GM12878 (cell line): Measurements from ENCODE around the gene ANO3. TPM values are rescaled to one million over a fixed set of nuclear protein-coding genes. Genes with fewer than 3 reads are reported as not detected.

Experiments
- ATAC-seq: fragments of 200-7000 bp; cut with Tn5 transposase; 3 replicates; pipeline ENCODE4 v1.9.1; 2020; ENCODE audit warnings: mild to moderate bottlenecking, moderate library complexity
- BruUV-seq: library from RNA; stranded (reverse); fragments of 400-500 nt; replicated peaks from 2 replicates; lab custom pipeline; 2021; lab: Mats Ljungman, UMichigan
- CTCF ChIA-PET: fragments of 300-600 bp; sonication (Branson Sonifier 250); formaldehyde crosslinking; extraction: SDS; loops from one replicate; lab custom pipeline; 2021; ENCODE audit warnings: inconsistent platforms; lab: Yijun Ruan, JAX
- POLR2A ChIA-PET: fragments of 350-600 bp; formaldehyde crosslinking; extraction: SDS; loops from one replicate; lab custom pipeline; 2021; ENCODE audit warnings: inconsistent platforms; lab: Charles Lee
- RAD21 ChIA-PET: fragments of 300-600 bp; sonication (Branson Sonifier 250); formaldehyde crosslinking; loops from one replicate; lab custom pipeline; 2023; ENCODE audit warnings: antibody characterized with exemption; ENCODE audit not compliant: unreplicated experiment; lab: Charles Lee
- SMC1A ChIA-PET: fragments of 300-600 bp; sonication (Branson Sonifier 250); formaldehyde crosslinking; loops from one replicate; lab custom pipeline; 2023; ENCODE audit not compliant: unreplicated experiment, uncharacterized antibody; lab: Charles Lee
- DNase-seq: peaks from one replicate; pipeline ENCODE4 v3.0.0-alpha.2; 2011; ENCODE audit warnings: low read depth, low spot score
- FAIRE-seq: peaks from 3 replicates; lab custom pipeline; 2011; peaks lifted over from hg19 to GRCh38; lab: Jason Lieb, UNC
- H2AFZ ChIP-seq: 2 replicates; pipeline ENCODE4 v1.6.0; 2011; ENCODE audit warnings: low read depth, low read length, control low read depth; ENCODE audit not compliant: control insufficient read depth
- H3K27ac ChIP-seq: 2 replicates; pipeline ENCODE4 v1.5.1; 2011; ENCODE audit warnings: control low read depth; ENCODE audit not compliant: control insufficient read depth, insufficient read depth
- H3K27me3 ChIP-seq, 2 experiments: replicated peaks in 1 of 2; 2 replicates each; pipeline versions ENCODE4 v1.6.0 to v1.6.1; 2011; ENCODE audit warnings: low read length in 1 of 2; ENCODE audit not compliant: control insufficient read depth in 2 of 2, insufficient read depth in 2 of 2
- H3K36me3 ChIP-seq, 2 experiments: 2 replicates each; pipeline ENCODE4 v1.5.1; 2011; ENCODE audit warnings: low read length in 1 of 2; ENCODE audit not compliant: control insufficient read depth in 2 of 2, insufficient read depth in 2 of 2
- H3K4me1 ChIP-seq: 2 replicates; pipeline ENCODE4 v1.6.1; 2011; ENCODE audit warnings: mild to moderate bottlenecking, low read length, moderate library complexity, mixed read lengths; ENCODE audit not compliant: control insufficient read depth, insufficient read depth
- H3K4me2 ChIP-seq: 2 replicates; pipeline ENCODE4 v1.6.0; 2011; ENCODE audit warnings: control low read depth; ENCODE audit not compliant: control insufficient read depth, insufficient read depth
- H3K4me3 ChIP-seq: fragments of 200-600 bp; sonication (generic); 2 replicates; pipeline ENCODE4 v1.5.1; 2016
- H3K79me2 ChIP-seq: 2 replicates; pipeline ENCODE4 v1.6.0; 2011; ENCODE audit warnings: low read length; ENCODE audit not compliant: control insufficient read depth, insufficient read depth
- H3K9ac ChIP-seq: 2 replicates; pipeline ENCODE4 v1.8.0; 2011; ENCODE audit warnings: low read length, control low read depth, mixed read lengths; ENCODE audit not compliant: control insufficient read depth, insufficient read depth
- H3K9me3 ChIP-seq: replicated peaks from 3 replicates; pipeline ENCODE4 v1.5.1; 2011; ENCODE audit warnings: mild to moderate bottlenecking, low read length; ENCODE audit not compliant: control insufficient read depth, insufficient read depth
- H4K20me1 ChIP-seq: 2 replicates; pipeline ENCODE4 v1.6.0; 2011; ENCODE audit not compliant: control insufficient read depth, insufficient read depth
- ATF2 ChIP-seq: IDR thresholded peaks from 2 replicates; pipeline ENCODE4 v1.6.1; 2012; ENCODE audit warnings: low read length, inconsistent platforms
- CEBPZ ChIP-seq: fragments of 150-350 bp; IDR thresholded peaks from 2 replicates; pipeline ENCODE4 v1.6.1; 2016; ENCODE audit warnings: low read depth, low read length
- CREM ChIP-seq: IDR thresholded peaks from 2 replicates; pipeline ENCODE4 v1.6.1; 2014; ENCODE audit warnings: antibody characterized with exemption, low read depth
- CTCF ChIP-seq, 3 experiments: IDR thresholded peaks in 2 of 3; conservative IDR thresholded peaks in 1 of 3; 2 replicates each; pipeline ENCODE4 v1.5.1; 2011; ENCODE audit warnings: low read depth in 3 of 3, low read length in 3 of 3, mild to moderate bottlenecking in 3 of 3, control low read depth in 2 of 3, moderate library complexity in 2 of 3, inconsistent platforms in 1 of 3, mixed read lengths in 1 of 3; ENCODE audit not compliant: control insufficient read depth in 2 of 3, insufficient read depth in 1 of 3; ENCODE audit errors: extremely low read depth in 1 of 3
- E2F8 ChIP-seq: fragments of 450-650 bp; IDR thresholded peaks from 2 replicates; pipeline ENCODE4 v1.6.1; 2018; ENCODE audit warnings: mild to moderate bottlenecking, low read depth, moderate library complexity; ENCODE audit not compliant: partially characterized antibody
- EED ChIP-seq: sonication (generic); IDR thresholded peaks from 2 replicates; pipeline ENCODE4 v1.6.1; 2016; ENCODE audit warnings: antibody characterized with exemption, low read depth
- ELK1 ChIP-seq: IDR thresholded peaks from 2 replicates; pipeline ENCODE4 v1.6.1; 2012; ENCODE audit warnings: low read depth, low read length, improper control_type of control experiment
- KDM1A ChIP-seq: fragments of 200-600 bp; sonication (generic); IDR thresholded peaks from 2 replicates; pipeline ENCODE4 v1.6.1; 2016; ENCODE audit warnings: borderline replicate concordance
- MTA3 ChIP-seq: IDR thresholded peaks from 2 replicates; pipeline ENCODE4 v1.6.1; 2012; ENCODE audit warnings: low read length, inconsistent platforms, borderline replicate concordance
- NR2C2 ChIP-seq: IDR thresholded peaks from 2 replicates; pipeline ENCODE4 v1.6.1; 2011; ENCODE audit warnings: borderline replicate concordance, low read depth; ENCODE audit not compliant: control insufficient read depth, insufficient read length
- POLR2AphosphoS5 ChIP-seq: IDR thresholded peaks from 2 replicates; pipeline ENCODE4 v1.6.1; 2011; ENCODE audit warnings: mild to moderate bottlenecking, low read length, inconsistent platforms
- RFX5 ChIP-seq: IDR thresholded peaks from 2 replicates; pipeline ENCODE4 v1.6.1; 2011; ENCODE audit warnings: low read depth, low read length, improper control_type of control experiment
- SMARCA5 ChIP-seq: fragments of 450-650 bp; IDR thresholded peaks from 2 replicates; pipeline ENCODE4 v1.6.1; 2017; ENCODE audit warnings: mild to moderate bottlenecking
- TBL1XR1 ChIP-seq: IDR thresholded peaks from 2 replicates; pipeline ENCODE4 v1.6.1; 2012; ENCODE audit warnings: low read depth, low read length, improper control_type of control experiment
- YBX1 ChIP-seq: fragments of 450-650 bp; IDR thresholded peaks from 2 replicates; pipeline ENCODE4 v1.6.1; 2016; ENCODE audit warnings: antibody characterized with exemption
- WGBS: methylation state at CpG from one replicate; pipeline ENCODE4 v1.1.6; 2016; ENCODE audit warnings: low lambda C conversion rate; ENCODE audit not compliant: insufficient replicate concordance, insufficient coverage; ENCODE audit errors: missing lambda C conversion rate; 5-methylcytosine and 5-hydroxymethylcytosine counted together
- in situ Hi-C: fragments of 300-500 bp; cut with MboI; formaldehyde crosslinking; loops from 9 replicates; pipeline ENCODE4 v1.14.3; 2018; ENCODE audit warnings: mixed read lengths
- intact Hi-C: fragments of 100-400 bp; cut with micrococcal nuclease; formaldehyde crosslinking; loops from one replicate; pipeline ENCODE4 v1.14.2; 2022; ENCODE audit not compliant: unreplicated experiment
- polyA plus RNA-seq, 11 experiments: library from polyadenylated mRNA; depleted of rRNA in 4 of 11; unstranded in 6 of 11; stranded (reverse) in 5 of 11; fragments of >200 nt; fragmentation: Nextera tagmentation in 4 of 11; fragmentation: Illumina TruSeq in 1 of 11; extraction: Ambion mirVana in 4 of 11; extraction: Trizol in 1 of 11; gene quantifications; 1 replicate in 1 of 11; 2 replicates in 10 of 11; pipeline versions ENCODE4 v1.2.1 to v1.2.3, GENCODE V29; 2011 to 2016; ENCODE audit warnings: inconsistent platforms in 2 of 11, missing spikeins in 2 of 11, low read depth in 1 of 11
- total RNA-seq, 4 experiments: library from RNA; depleted of rRNA in 3 of 4; stranded (reverse); fragments of >200 nt in 3 of 4; fragmentation: Illumina TruSeq in 1 of 4; extraction: Trizol in 1 of 4; gene quantifications; 2 replicates each; pipeline versions ENCODE4 v1.2.1 to v1.2.3, GENCODE V29; 2013 to 2021

Gene ANO3
- total and polyA plus RNA-seq, 10 of the 15 experiments (the other 5 are each of a cell fraction or from before 2014, with no cell fraction given) = 0.13 to 5.9 (median 0.44) TPM

GRCh38 chr11:26704249-26704648, 372.3 kb downstream of the ANO3 start:
- 0% methylated on average over 1 of the region's 1 CpG for WGBS
- no peak for FAIRE-seq

More at GRCh38 chr11:26704249-26704648, 372.3 kb downstream of the ANO3 start:
- Histone ChIP-seq H3K9ac (no peak overlapping the region), H2AFZ (no peak overlapping the region), H3K27ac (no peak overlapping the region), H3K9me3 (no peaks in the 10 kb centered on the region), H4K20me1 (no peaks in the 10 kb centered on the region), H3K36me3 (no peaks in the 10 kb centered on the region), H3K4me2 (no peak overlapping the region), H3K27me3 (no peaks in the 10 kb centered on the region), H3K79me2 (no peaks in the 10 kb centered on the region), H3K4me1 (no peaks in the 10 kb centered on the region), H3K4me3 (no peak overlapping the region)
- DNase-seq (no peak), ATAC-seq (no peak)
- intact Hi-C loops = no loop called here
- in situ Hi-C loops = no loop called here
- CTCF ChIA-PET = no interaction called here
- TF ChIP-seq CEBPZ (no peak), SMARCA5 (no peak), CREM (no peak), E2F8 (no peak), ATF2 (no peak), MTA3 (no peak), KDM1A (no peak), ELK1 (no peak), CTCF (IDR thresholded peaks at IDR 0.05 in 2 of 3, conservative IDR thresholded peaks at IDR 0.05 in 1 of 3; ENCODE audit: control insufficient read depth in 2 of 3, extremely low read depth in 1 of 3, insufficient read depth in 1 of 3, low read depth in 3 of 3, low read length in 3 of 3) (no peak), EED (no peak), POLR2AphosphoS5 (no peak), NR2C2 (no peak), RFX5 (no peak), TBL1XR1 (no peak), YBX1 (no peak)
- SMC1A ChIA-PET = interaction anchor here (0.8 kb wide), 1 partner anchor 456 kb away, joined by 3 read pairs; no protein-coding TSS in a partner anchor
- BruUV-seq = no TSS peak
- RAD21 ChIA-PET = no interaction called here
- POLR2A ChIA-PET = no interaction called here
